Fibroblast of mammary gland (primary cell): ENCODE measurements around the gene HMGCR.

ENCODE experiments used
- DNase-seq: peaks from one replicate; pipeline ENCODE4 v3.0.0-alpha.2; 2010; ENCODE audit warnings: low read depth
- H3K4me3 ChIP-seq: 2 replicates; pipeline ENCODE4 v1.5.1; 2011; ENCODE audit warnings: low read depth, mild to moderate bottlenecking, low read length, moderate library complexity; ENCODE audit not compliant: control insufficient read depth
- CTCF ChIP-seq: conservative IDR thresholded peaks from 2 replicates; pipeline ENCODE4 v1.5.1; 2011; ENCODE audit warnings: low read depth, low read length, inconsistent platforms; ENCODE audit not compliant: control insufficient read depth, insufficient read depth

The HMGCR gene

DNA sequence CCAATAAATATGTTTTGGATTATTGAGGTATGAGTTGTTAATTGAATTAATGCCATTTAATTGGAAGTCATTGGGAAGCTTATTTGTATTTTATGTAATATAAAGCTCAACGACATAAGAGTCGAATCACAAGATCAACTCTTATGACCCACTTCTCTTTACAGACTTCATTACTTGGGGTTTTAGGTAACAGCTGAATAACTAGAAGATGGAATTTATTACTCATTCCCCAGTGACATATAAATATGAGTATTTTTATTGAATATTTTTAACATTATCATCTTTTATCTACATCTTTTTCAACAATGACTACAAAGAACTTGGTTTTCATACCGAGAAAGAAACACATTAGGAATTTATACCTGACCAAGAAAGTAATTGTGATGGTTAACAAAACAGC lies 21.1 kb downstream of the HMGCR start:
- no peak for TF ChIP-seq CTCF
- DNase-seq: no peak
- H3K4me3 ChIP-seq: no peak overlapping the region

GRCh38 chr5:75361310-75361709 lies 24.3 kb downstream of the HMGCR start:
- no peak for DNase-seq
- no peak for TF ChIP-seq CTCF
- H3K4me3 ChIP-seq: no peak overlapping the region

- no peak overlapping the region for H3K4me3 ChIP-seq
These were observed 25.5 kb downstream of the HMGCR start for GRCh38 chr5:75362474-75362975.

GRCh38 chr5:75363111-75363510 lies 26.1 kb downstream of the HMGCR start:
- no peak for TF ChIP-seq CTCF
- H3K4me3 ChIP-seq: no peak overlapping the region
- DNase-seq: no peak

More at GRCh38 chr5:75362474-75362975, 25.5 kb downstream of the HMGCR start:
- no peak for DNase-seq
- no peak for TF ChIP-seq CTCF

DNA sequence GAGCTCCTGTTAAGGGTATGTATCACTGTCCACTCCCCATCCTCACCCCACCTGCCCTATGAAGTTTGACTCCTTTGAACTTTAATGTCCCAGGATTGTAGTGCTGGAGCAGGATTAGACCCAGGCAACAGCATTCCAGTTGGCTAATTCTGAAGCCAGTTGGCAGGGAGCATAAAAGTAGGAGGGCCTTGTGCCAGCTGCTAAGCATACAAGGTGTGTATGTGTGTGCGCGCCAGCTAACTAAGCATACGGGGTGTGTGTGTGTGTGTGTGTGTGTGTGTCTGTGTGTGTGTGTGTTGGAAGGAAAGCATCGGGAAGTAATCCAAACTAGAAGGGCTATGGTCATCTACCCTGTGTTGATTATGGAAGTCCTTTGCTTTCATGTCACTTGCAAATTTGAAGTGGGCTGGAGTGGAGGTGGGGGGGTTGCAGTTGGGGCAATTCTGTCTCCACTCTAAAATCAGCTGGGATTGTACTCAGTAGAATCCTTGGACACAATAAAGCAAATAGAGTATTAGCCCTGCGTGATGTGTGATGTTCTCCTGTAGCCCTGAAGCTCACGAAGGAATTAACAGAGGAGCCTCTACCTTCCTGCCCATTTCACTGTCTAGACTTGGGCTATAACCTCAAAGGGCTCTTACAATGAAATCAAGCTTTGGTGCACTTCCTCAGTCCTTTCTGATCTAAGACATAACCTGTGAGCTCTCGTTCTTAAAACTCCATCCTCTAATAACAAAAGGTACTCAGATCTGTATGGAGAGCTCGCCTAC lies 26.9 kb downstream of the HMGCR start:
- H3K4me3 ChIP-seq: no peak overlapping the region
- no peak for TF ChIP-seq CTCF
- no peak for DNase-seq

DNA sequence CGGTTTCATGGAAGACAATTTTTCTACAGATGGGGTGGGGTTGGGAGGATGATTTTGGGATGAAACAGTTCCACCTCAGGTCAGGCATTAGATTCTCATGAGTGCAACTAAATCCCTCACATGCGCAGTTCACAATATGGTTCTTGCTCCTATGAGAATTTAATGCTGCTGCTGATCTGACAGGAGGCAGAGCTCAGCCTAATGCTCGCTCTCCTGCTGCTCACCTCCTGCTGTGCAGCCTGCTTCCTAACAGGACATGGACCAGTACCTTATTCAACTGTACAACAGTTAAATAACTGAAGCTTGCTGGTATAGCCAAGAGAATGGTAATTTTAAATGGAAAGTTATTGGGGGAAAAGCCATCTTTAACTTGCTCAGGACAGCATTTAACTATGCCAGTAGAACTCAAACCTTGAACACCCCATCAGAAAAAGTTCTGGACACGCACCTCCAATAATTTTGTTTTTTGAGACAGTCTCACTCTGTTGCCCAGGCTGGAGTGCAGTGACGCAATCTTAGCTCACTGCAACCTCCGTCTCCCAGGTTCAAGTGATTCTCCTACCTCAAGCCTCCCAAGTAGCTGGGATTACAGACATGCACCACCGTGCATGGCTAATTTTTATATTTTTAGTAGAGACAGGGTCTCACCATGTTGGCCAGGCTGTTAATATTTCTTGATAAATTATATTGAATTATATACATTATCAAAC lies 27.7 kb downstream of the HMGCR start:
- no peak for DNase-seq
- no peak overlapping the region for H3K4me3 ChIP-seq
- TF ChIP-seq CTCF: no peak

GRCh38 chr5:75365740-75366139 lies 28.7 kb downstream of the HMGCR start:
- TF ChIP-seq CTCF: no peak
- DNase-seq: no peak
- no peak overlapping the region for H3K4me3 ChIP-seq
